KBM-7 (cell line): Measurements from ENCODE around the gene ABLIM2.
"Not testable (repeated sequence)": the region's sequence is repeated elsewhere in the genome, so short reads cannot be mapped to it uniquely, and the experiment has no call there.

Source experiments
- DNase-seq: peaks from one replicate; pipeline ENCODE4 v3.0.0-alpha.2; 2015
- in situ Hi-C: fragments of 300-500 bp; cut with MboI; formaldehyde crosslinking; loops from 2 replicates; pipeline ENCODE4 v1.14.3; 2020; ENCODE audit warnings: low sequenced_read_pairs, low pct_unique_long_range_greater_than_20kb, mixed read lengths

ABLIM2 gene

GRCh38 chr4:7944599-7945220, 213.9 kb downstream of the ABLIM2 start:
- no peak for DNase-seq

GRCh38 chr4:7943688-7944087, 214.9 kb downstream of the ABLIM2 start:
- in situ Hi-C loops, DNase-seq: not testable (repeated sequence)

More at GRCh38 chr4:7944599-7945220, 213.9 kb downstream of the ABLIM2 start:
- in situ Hi-C loops = no loop called here

DNA sequence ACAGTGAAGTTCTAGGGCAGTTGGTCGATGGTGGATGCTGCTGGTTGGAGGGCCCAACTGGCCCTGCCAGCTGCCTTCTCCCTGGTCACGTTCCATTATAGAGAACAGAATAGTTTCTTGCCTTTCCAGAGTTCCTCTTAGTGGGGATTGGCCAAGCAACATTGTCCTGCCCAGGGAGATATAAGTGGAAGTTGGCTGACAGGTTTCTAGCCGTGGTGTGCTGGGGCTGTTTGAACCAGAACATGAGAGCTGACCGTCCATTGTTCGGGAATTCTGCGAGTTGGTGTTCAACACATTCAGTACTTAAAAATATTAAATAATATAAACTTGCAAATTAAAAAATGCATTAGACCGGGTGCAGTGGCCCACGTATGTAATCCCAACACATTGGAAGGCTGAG, 215.4 kb downstream of the ABLIM2 start:
- in situ Hi-C loops = no loop called here
- no peak for DNase-seq

DNA sequence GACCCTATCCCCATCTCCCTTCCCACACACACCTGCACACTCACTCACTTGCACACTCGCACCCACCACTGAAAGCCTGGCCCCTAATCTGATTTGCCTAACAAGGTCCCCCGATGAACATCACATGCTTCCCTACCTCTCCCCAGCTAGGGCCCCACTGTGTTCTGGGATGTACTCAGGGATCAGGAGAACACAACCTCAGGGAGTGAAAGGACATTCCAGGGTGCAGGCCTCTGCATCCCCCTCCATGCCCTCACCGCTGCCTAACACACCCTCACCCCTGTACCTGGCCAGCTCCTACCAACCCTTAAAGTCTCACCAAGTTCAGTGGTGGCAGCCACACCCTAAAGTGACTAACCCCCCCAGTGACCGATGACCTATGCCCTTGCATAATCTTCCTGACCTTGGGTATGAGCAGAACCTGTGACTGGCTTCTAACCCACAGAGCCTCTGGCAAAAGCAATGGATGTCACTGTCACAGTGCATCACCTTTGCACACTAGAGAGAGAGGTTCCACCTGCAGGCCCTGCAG, 216.6 kb downstream of the ABLIM2 start:
- DNase-seq = no peak
- in situ Hi-C loops = no loop called here

DNA sequence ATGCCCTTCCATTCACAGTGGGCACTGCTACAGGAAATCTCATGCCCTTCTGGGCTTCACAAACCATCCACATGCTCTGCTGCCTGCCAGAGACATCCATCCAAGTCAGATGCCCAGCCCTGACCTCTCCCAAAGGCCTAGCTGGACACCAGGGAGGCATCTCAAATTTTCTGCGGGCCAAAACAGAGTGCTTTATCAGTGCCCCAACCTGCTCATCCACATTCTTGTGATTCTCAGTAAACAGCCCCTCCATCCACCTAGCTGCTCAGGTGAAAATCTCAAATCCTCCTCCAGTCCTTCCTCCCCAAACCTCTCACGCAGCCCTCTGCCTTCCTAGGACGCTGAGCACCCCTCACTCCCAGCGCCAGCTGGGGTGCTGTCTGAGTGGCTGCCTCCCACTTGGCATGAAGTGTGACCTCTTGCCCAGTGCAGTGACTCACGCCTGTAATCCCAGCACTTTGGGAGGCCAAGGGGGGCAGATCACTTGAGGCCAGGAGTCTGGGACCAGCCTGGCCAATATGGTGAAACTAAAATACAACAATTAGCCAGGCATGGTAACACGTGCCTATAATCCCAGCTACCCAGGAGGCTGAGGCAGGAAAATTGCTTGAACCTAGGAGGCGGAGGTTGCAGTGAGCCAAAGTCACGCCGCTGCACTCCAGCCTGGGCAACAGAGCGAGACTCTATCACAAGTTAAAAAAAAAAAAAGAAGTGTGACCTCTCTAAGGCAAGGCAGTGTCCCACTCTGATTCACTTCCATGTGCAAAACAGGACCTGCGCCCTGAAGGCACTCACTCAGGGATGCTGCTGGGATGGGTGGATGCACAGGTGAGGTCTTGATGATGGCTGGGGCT, 217.3 kb downstream of the ABLIM2 start:
- no peak for DNase-seq
- in situ Hi-C loops = no loop called here

DNA sequence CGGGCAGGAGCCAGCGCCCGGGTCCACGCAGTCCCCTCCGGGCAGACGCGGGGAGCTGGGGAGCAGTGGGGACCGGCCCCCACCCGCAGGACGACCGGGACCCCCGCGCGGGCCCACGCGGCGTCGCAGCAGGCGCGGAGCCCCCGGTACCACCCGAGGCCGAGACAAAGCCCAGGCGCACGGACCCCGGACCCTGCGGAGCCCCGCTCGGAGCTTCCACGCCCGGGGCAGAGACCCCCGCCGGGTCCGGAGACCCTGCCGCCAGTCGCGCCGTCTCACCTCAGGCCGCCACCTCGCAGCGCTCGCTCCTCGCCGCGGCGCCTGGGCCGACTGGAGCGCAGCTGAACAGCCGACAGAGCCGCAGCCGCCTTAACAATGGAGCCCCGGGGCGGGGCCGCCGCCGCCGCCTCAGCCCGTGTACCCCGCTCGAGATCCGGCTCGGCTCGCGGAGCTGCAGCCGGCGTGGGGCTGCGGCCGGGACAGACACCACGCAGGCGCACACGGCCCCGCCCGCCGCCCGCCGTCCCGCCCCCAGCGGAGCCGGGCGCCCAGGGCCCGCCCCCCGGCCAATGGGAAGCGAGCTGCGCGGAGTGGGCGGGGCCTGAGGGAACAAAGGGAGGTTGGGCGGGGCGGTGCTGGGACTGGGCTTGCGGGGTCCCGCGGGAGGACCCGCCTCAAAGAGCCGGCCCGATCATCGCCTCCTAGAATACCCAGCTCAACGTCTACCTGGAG, 219.1 kb downstream of the ABLIM2 start, which contains the start of gene AFAP1:
Gene AFAP1, minus strand, starts transcription at position 485 of the 732 bp plus-strand sequence. CDS start 67,783 bp downstream, outside the sequence.
- peak; percentile 45 for DNase-seq
- in situ Hi-C loops = no loop called here

GRCh38 chr4:7938609-7939376, 219.8 kb downstream of the ABLIM2 start:
- in situ Hi-C loops = no loop called here
- no peak for DNase-seq

- DNase-seq = no peak
- in situ Hi-C loops = no loop called here
Measured at GRCh38 chr4:7938266-7938608, 220.4 kb downstream of the ABLIM2 start.

DNA sequence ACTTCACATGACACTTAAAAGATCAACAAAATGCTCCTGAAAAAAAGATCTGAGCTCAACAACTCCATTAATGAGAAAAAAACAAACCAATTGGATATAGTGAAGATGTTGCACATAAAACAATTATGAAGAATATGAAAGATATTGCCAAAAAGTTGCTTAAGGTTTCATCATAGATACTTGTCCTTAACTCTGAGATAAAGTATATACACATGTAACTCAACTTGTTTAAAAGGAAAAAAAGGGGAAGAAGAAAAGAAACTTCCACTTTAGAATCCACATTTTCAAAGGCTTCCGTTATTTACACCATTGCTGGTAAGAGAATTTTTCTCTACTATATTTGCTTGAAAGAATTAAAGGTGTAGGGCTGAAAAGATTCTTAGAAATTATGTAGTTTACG, 221.6 kb downstream of the ABLIM2 start:
- no peak for DNase-seq
- in situ Hi-C loops = no loop called here

DNA sequence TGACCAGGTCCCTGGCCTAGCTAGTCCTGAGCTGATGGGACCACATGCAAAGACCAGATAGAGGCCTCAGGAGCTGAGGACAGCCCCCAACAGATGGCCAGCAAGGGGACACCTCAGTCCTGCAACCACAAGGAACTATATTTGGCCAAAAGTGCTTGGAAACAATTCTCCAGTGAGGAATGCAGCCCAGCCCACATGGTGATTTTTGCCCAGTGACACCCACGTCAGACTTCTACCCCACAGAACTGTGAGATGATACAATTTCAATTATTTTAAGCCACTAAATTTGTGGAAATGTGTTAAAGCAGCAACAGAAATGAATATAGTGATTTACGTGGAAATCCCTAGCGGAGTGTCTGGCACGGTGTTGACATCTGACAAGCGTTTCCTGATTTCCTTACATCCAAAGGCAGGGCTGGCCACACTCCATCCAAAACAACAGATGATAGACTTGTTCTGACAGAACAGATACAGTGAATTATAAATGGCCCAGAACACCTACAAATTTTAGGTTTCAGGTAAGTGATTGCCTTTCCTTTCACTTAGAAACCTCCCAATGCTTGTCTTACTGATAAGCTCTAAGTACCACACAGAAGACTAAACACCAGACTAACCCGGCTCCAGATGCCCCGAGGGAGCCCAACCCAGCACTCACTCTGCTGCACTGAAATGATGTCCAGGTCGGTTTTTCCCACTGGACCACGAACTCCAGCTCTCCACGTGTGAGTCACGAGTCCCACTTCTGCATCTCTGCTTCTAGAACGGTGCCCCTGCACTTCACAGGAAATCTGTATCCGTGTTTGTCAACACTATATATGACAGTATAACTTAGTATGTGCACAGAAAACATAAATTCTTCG, 224.7 kb downstream of the ABLIM2 start:
- in situ Hi-C loops = no loop called here
- no peak for DNase-seq

- in situ Hi-C loops = no loop called here
- no peak for DNase-seq
Measured at GRCh38 chr4:7932287-7932686, 226.3 kb downstream of the ABLIM2 start.

DNA sequence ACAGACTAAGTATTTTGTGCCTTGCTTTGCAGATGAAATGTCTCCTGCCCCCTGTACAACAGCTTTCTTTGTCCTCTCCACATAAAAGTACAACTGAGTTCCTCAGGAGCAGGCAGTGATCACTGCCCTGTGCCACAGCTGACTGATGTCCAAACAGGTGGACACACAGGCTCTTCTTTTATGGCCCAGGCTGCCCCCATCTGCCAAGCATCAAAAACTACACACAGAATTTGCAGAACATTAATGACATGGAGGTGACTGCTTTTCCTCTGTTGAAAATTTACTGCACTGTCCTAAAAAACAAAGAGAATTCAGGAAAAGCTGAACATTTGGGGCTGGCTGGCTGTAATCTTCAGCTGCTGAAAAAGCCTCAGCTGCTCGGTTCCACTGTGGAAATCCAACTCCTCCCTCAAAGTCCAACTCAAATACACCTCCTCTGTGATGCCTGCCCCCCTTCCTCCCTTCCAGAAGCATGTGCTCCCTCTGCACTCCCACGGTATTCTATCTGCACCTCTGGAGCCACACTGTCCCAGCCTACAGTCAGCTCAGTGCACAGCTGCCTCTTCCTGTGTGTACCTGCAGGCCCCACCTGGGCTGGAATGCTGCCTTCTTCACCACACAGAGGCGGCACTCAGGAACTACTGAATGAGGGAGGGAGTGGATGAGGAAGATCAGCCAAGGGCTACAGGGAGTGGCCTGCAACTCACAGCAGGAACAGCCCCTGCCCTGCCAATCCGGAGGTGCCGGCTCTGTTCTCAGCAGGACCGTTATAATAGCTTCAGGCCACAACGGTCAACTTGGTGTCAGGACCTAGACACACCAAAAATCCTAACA, 229.3 kb downstream of the ABLIM2 start:
- DNase-seq = no peak
- in situ Hi-C loops = no loop called here

GRCh38 chr4:7928711-7929110, 229.9 kb downstream of the ABLIM2 start:
- no peak for DNase-seq
- in situ Hi-C loops = no loop called here

DNA sequence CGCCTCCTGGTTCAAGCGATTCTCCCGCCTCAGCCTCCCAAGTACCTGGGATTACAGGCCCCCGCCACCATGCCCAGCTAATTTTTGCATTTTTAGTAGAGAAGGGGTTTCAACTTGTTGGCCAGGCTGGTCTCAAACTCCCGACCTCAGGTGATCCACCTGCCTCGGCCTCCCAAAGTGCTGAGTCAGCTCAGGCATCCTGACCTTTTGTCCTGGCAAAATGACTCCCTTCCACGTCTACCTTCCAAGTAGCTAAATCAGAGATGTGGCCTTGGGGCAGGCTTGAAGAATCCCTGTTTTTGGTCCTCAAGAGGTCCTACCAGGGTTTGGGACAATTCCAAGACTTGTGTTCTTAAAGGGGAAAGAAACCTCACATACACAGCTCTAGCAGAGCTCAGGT, 231.8 kb downstream of the ABLIM2 start:
- in situ Hi-C loops = no loop called here
- no peak for DNase-seq

DNA sequence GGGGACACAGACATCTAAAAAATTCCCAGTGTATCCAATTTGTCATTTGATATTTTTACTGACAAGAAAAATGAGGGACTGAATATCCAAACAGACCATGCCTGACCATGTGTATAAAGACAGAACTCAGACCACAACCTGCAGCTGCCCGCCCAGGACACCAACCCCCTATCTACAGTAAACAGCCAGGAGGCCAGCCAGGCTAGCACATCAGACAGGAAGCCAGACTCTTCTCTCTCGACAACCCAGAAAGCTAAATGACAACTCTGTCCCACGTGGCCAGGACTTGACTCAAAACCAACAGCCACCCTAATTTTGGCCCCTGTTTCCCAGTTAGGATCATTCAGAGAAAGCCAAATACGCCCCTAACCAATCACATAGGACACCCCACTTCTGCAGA, 234.0 kb downstream of the ABLIM2 start:
- no peak for DNase-seq
- in situ Hi-C loops = no loop called here

DNA sequence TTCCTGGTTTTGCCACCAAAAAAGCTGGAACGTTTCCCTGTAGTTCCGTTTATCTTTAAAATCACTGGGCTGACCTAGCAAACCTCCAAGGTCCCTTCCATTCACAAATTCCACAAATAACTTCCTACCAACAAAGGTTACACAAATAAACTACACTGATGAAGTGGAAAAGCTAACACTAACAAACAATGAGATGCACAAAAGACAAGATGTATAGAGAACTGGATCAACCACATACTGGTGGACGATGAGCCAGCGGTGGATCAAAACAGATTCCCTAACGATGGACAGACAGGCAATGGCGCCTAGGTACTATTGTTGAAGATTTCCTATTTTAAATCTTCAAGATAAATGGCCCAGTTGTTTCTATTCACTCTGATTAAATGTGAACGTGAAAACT, 234.4 kb downstream of the ABLIM2 start:
- no peak for DNase-seq
- in situ Hi-C loops = no loop called here

DNA sequence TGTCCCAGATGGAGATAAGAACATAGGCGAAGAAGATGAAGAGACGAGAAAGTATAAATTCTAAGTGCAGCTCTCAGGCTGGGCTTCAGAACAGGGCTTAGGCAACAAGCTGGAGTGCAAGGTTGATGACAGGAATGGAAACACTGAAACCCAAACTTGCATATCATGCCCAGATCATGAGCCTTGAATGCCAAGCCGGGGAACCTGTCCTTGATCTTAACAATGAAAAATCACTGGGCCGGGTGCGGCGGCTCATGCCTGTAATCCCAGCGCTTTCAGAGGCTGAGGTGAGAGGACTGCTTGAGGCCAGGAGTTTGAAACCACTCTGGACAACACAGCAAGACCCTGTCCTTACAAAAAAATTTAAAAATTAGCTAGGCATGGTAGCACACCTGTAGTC, 236.1 kb downstream of the ABLIM2 start:
- DNase-seq = no peak
- in situ Hi-C loops = no loop called here
